Gastrocnemius medialis (tissue), 4 donors: ENCODE data around the gene BCR.

Experiments
- POLR2A ChIP-seq, 2 donors: fragments of 450-650 bp; IDR thresholded peaks; one replicate each; pipeline ENCODE4 v1.6.1; 2017; ENCODE audit warnings: antibody characterized with exemption in 2 of 2, mild to moderate bottlenecking in 2 of 2, moderate library complexity in 2 of 2
- TF ChIP-seq, protein P1 (sequence below), 5 experiments: fragments of 450-650 bp in 3 of 5; fragments of 200-600 bp in 2 of 5; sonication (generic) in 2 of 5; IDR thresholded peaks in 4 of 5; conservative IDR thresholded peaks in 1 of 5; 1 replicate in 4 of 5; 2 replicates in 1 of 5; pipeline ENCODE4 v1.5.1; 2016 to 2019; ENCODE audit warnings: antibody characterized with exemption in 5 of 5, mild to moderate bottlenecking in 3 of 5, moderate library complexity in 3 of 5

GRCh38 chr22:23285236-23285635, 104.9 kb downstream of the BCR start:
- TF ChIP-seq, protein P1, sequence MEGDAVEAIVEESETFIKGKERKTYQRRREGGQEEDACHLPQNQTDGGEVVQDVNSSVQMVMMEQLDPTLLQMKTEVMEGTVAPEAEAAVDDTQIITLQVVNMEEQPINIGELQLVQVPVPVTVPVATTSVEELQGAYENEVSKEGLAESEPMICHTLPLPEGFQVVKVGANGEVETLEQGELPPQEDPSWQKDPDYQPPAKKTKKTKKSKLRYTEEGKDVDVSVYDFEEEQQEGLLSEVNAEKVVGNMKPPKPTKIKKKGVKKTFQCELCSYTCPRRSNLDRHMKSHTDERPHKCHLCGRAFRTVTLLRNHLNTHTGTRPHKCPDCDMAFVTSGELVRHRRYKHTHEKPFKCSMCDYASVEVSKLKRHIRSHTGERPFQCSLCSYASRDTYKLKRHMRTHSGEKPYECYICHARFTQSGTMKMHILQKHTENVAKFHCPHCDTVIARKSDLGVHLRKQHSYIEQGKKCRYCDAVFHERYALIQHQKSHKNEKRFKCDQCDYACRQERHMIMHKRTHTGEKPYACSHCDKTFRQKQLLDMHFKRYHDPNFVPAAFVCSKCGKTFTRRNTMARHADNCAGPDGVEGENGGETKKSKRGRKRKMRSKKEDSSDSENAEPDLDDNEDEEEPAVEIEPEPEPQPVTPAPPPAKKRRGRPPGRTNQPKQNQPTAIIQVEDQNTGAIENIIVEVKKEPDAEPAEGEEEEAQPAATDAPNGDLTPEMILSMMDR (IDR thresholded peaks at IDR 0.05 in 4 of 5, conservative IDR thresholded peaks at IDR 0.05 in 1 of 5) = no peak
- no peak for TF ChIP-seq POLR2A (IDR thresholded peaks at IDR 0.05)
